ENCODE data around the gene PRM1. TPM values are rescaled to one million over a fixed set of nuclear protein-coding genes. Genes with fewer than 3 reads are reported as not detected.

The PRM1 gene
- total RNA-seq, 1 donor from 2014 or later, result not detected

DNA sequence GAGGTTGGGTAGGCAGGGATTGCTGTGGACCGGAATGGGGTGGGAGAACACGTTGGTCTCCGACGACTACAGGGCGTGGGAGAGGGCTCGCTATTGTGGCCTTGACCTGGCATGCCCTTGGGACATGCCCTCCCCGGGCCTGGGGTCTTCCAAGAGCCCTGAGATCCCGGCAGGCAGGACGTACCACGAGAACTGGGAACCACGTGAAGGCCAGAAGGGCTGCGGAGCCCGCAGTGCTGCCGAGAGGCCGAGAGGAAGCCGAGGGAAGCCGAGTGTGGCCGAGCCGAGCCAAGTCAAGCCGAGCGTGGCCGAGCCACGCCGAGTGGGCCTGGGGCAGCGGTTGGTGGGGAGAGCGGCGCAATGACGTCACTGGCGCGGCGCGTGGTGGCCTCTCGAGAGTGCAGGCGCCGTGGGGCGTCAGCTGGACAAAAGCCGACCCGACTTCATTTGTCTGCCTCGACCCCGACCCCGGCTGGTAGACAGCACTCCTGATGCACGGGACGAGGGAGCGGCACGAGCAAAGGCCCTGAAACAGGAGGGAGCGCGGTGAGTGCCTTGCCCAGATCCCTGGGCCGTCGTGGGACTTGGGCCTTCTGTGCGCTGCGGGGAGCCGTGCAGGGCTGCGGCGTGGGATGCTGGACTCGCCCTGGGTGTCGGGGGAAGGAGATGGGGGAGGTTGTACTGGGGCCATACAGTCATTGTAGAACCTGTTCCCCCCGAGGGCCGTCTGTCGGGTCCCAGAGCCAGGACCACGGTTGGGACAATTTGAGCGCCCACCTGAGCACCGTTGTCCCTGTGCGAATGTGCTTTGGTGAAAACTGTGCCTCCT, 31.7 kb downstream of the PRM1 start:
- TF ChIP-seq, protein P1, sequence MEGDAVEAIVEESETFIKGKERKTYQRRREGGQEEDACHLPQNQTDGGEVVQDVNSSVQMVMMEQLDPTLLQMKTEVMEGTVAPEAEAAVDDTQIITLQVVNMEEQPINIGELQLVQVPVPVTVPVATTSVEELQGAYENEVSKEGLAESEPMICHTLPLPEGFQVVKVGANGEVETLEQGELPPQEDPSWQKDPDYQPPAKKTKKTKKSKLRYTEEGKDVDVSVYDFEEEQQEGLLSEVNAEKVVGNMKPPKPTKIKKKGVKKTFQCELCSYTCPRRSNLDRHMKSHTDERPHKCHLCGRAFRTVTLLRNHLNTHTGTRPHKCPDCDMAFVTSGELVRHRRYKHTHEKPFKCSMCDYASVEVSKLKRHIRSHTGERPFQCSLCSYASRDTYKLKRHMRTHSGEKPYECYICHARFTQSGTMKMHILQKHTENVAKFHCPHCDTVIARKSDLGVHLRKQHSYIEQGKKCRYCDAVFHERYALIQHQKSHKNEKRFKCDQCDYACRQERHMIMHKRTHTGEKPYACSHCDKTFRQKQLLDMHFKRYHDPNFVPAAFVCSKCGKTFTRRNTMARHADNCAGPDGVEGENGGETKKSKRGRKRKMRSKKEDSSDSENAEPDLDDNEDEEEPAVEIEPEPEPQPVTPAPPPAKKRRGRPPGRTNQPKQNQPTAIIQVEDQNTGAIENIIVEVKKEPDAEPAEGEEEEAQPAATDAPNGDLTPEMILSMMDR (IDR thresholded peaks at IDR 0.05; ENCODE audit: unreplicated experiment), result no peak
- no peak for DNase-seq (ENCODE audit: low spot score)
- no peak overlapping the region for H3K27ac Mint-ChIP-seq (ENCODE audit: unreplicated experiment)
- no peaks in the 10 kb centered on the region for H3K4me1 Mint-ChIP-seq (ENCODE audit: unreplicated experiment)
- no peaks in the 10 kb centered on the region for H3K36me3 Mint-ChIP-seq (ENCODE audit: low read depth, unreplicated experiment)
- H3K4me3 Mint-ChIP-seq (ENCODE audit: unreplicated experiment), result no peak overlapping the region
- no peaks in the 10 kb centered on the region for H3K9me3 Mint-ChIP-seq (ENCODE audit: unreplicated experiment)
- H3K27me3 Mint-ChIP-seq (ENCODE audit: unreplicated experiment), result peaks cover 3% of the 10 kb centered on the region

DNA sequence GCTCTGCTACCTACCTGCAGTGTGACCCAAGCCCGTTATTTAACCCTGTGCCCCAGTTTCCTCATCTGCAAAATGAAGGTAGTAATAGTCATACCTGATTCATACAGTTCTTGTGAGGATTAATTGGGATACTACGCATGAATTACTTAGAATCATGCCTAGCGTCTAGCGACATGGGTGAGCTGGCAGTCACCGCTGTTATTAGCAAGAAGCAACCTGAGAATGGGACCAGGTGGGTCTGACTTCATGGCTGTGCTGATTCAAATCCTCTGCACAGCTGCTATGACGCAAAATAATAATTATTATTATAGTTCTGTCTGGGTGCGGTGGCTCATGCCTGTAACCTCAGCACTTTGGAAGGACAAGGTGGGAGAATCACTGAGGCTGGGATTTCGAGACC, 33.0 kb downstream of the PRM1 start:
- no peak for DNase-seq (ENCODE audit: low spot score)
- Mint-ChIP-seq H3K27ac (ENCODE audit: unreplicated experiment) (no peak overlapping the region), H3K9me3 (ENCODE audit: unreplicated experiment) (no peaks in the 10 kb centered on the region), H3K36me3 (ENCODE audit: low read depth, unreplicated experiment) (no peaks in the 10 kb centered on the region), H3K4me1 (ENCODE audit: unreplicated experiment) (no peaks in the 10 kb centered on the region), H3K27me3 (ENCODE audit: unreplicated experiment) (peaks cover 3% of the 10 kb centered on the region), H3K4me3 (ENCODE audit: unreplicated experiment) (no peak overlapping the region)
- TF ChIP-seq, protein P1 (IDR thresholded peaks at IDR 0.05; ENCODE audit: unreplicated experiment), result no peak

DNA sequence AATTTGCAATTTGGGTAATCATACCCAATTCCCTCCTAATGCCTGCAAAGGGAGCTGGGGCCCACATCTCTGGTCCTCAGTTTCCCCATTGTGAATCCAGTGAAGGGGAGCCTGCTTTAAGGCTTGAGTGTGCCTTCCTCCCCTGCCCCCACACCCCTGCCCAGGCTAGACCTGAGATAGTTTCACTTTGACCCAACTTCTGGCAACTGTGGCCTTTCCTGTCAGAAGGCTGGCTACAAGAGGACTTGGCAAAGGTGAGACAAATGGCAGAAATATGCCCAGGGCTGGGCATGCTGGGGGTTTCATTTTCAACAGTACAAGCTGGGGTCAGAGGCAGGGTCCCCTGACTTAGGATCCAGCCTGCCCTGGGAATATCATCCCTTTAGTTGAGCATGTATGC, 35.1 kb downstream of the PRM1 start:
- TF ChIP-seq, protein P1 (IDR thresholded peaks at IDR 0.05; ENCODE audit: unreplicated experiment), result no peak
- no peak overlapping the region for H3K27ac Mint-ChIP-seq (ENCODE audit: unreplicated experiment)
- H3K27me3 Mint-ChIP-seq (ENCODE audit: unreplicated experiment), result peaks cover 3% of the 10 kb centered on the region

DNA sequence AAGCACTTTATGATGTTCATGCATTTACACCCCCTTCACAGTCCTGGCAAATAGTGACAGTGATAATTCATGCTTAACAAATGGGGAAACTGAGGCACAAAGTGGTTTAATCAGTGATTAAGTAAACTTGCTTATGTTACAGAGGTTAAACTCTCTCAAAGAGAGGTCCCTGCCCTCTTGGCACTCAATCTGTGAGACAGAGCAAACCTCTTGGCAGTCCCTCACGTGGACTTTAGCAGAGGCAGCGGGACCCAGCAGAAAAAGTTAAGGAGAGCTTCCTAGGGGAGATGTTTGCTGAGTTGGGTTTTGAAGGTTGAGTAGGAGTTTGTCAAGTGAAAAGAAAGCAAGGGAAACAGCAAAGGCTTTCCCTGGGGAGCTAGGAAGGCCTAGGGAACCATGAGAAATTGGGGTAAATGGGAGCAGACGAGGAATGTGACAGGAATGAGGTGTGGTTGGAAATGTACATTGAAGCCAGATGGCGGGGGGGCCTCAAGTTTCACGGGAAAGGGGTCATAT, 35.9 kb downstream of the PRM1 start:
- Mint-ChIP-seq H3K4me1 (ENCODE audit: unreplicated experiment) (no peaks in the 10 kb centered on the region), H3K36me3 (ENCODE audit: low read depth, unreplicated experiment) (no peaks in the 10 kb centered on the region), H3K4me3 (ENCODE audit: unreplicated experiment) (no peak overlapping the region), H3K9me3 (ENCODE audit: unreplicated experiment) (no peaks in the 10 kb centered on the region), H3K27ac (ENCODE audit: unreplicated experiment) (no peak overlapping the region), H3K27me3 (ENCODE audit: unreplicated experiment) (peaks cover 2% of the 10 kb centered on the region)
- TF ChIP-seq, protein P1 (IDR thresholded peaks at IDR 0.05; ENCODE audit: unreplicated experiment), result no peak
- no peak for DNase-seq (ENCODE audit: low spot score)

More for the DNA sequence above, 35.1 kb downstream of the PRM1 start:
- H3K36me3 Mint-ChIP-seq (ENCODE audit: low read depth, unreplicated experiment), result no peaks in the 10 kb centered on the region
- H3K4me1 Mint-ChIP-seq (ENCODE audit: unreplicated experiment), result no peaks in the 10 kb centered on the region
- DNase-seq (ENCODE audit: low spot score), result no peak
- H3K4me3 Mint-ChIP-seq (ENCODE audit: unreplicated experiment), result no peak overlapping the region
- H3K9me3 Mint-ChIP-seq (ENCODE audit: unreplicated experiment), result no peaks in the 10 kb centered on the region

DNA sequence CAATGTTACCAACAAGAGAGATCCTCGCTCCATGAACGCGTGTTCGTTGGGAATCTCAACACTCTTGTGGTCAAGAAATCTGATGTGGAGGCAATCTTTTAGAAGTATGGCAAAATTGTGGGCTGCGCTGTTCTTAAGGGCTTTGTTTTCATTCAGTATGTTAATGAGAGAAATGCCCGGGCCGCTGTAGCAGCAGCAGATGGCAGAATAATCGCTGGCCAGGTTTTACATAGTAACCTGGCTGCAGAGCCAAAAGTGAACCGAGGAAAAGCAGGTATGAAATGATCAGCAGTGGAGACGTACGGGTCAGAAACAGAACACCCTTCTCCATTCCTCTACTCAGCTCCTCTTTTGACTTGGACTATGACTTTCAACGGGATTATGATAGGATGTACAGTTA, 38.5 kb downstream of the PRM1 start:
- H3K27me3 Mint-ChIP-seq (ENCODE audit: unreplicated experiment), result peaks cover 1% of the 10 kb centered on the region
- H3K4me1 Mint-ChIP-seq (ENCODE audit: unreplicated experiment), result no peaks in the 10 kb centered on the region
- no peaks in the 10 kb centered on the region for H3K9me3 Mint-ChIP-seq (ENCODE audit: unreplicated experiment)
- DNase-seq (ENCODE audit: low spot score), result no peak
- no peak overlapping the region for H3K27ac Mint-ChIP-seq (ENCODE audit: unreplicated experiment)
- TF ChIP-seq, protein P1 (IDR thresholded peaks at IDR 0.05; ENCODE audit: unreplicated experiment), result no peak
- H3K36me3 Mint-ChIP-seq (ENCODE audit: low read depth, unreplicated experiment), result no peaks in the 10 kb centered on the region
- no peak overlapping the region for H3K4me3 Mint-ChIP-seq (ENCODE audit: unreplicated experiment)
